Panc1 (cell line): ENCODE data around the gene EID3. TPM values are rescaled to one million over a fixed set of nuclear protein-coding genes. Genes with fewer than 3 reads are reported as not detected.

Experiments used
- ATAC-seq: fragments of 200-7000 bp; cut with Tn5 transposase; 2 replicates; pipeline ENCODE4 v1.9.1; 2020; ENCODE audit warnings: mild to moderate bottlenecking, moderate library complexity
- Bru-seq: library from RNA; stranded (reverse); fragments of 400-500 nt; gene quantifications from one replicate; lab custom pipeline; 2021; lab: Mats Ljungman, UMichigan
- BruChase-seq, 2 experiments: library from RNA; stranded (reverse); fragments of 400-500 nt; gene quantifications; one replicate each; lab custom pipeline; 2021; lab: Mats Ljungman, UMichigan
- BruUV-seq: library from RNA; stranded (reverse); fragments of 400-500 nt; replicated peaks from 2 replicates; lab custom pipeline; 2021; lab: Mats Ljungman, UMichigan
- CTCF ChIA-PET: fragments of 300-600 bp; sonication (Branson Sonifier 250); formaldehyde crosslinking; loops from one replicate; lab custom pipeline; 2022; ENCODE audit warnings: antibody characterized with exemption; lab: Charles Lee
- POLR2A ChIA-PET: fragments of 300-600 bp; sonication (Branson Sonifier 250); formaldehyde crosslinking; loops from one replicate; lab custom pipeline; 2022; ENCODE audit warnings: antibody characterized with exemption; lab: Charles Lee
- DNase-seq: peaks from one replicate; pipeline ENCODE4 v3.0.0-alpha.2; 2010; ENCODE audit warnings: low read depth, low spot score
- H3K27ac ChIP-seq: 2 replicates; pipeline ENCODE4 v1.5.1; 2011; ENCODE audit warnings: mild to moderate bottlenecking, low read length, inconsistent platforms
- H3K27me3 ChIP-seq: fragments of 200-500 bp; sonication (Bioruptor generic); 2 replicates; pipeline ENCODE4 v1.6.0; 2014; ENCODE audit warnings: low read length, inconsistent platforms; ENCODE audit not compliant: control insufficient read depth, insufficient read depth
- H3K36me3 ChIP-seq: fragments of 200-500 bp; sonication (Bioruptor generic); 2 replicates; pipeline ENCODE4 v1.5.1; 2014; ENCODE audit warnings: inconsistent platforms, mild to moderate bottlenecking, low read length, moderate library complexity; ENCODE audit not compliant: control insufficient read depth, insufficient read depth
- H3K4me1 ChIP-seq: 2 replicates; pipeline ENCODE4 v1.5.1; 2011; ENCODE audit warnings: inconsistent platforms, mild to moderate bottlenecking, low read length, moderate library complexity; ENCODE audit not compliant: control insufficient read depth, insufficient read depth
- H3K4me3 ChIP-seq, 2 experiments: 2 replicates each; pipeline ENCODE4 v1.5.1; 2011 to 2012; ENCODE audit warnings: low read depth in 2 of 2, low read length in 2 of 2, mild to moderate bottlenecking in 2 of 2, inconsistent platforms in 1 of 2, moderate library complexity in 1 of 2
- H3K9me3 ChIP-seq: fragments of 200-500 bp; sonication (Bioruptor generic); 2 replicates; pipeline ENCODE4 v1.5.1; 2014; ENCODE audit warnings: low read depth, mild to moderate bottlenecking, inconsistent platforms, low read length, moderate library complexity; ENCODE audit not compliant: control insufficient read depth, insufficient read depth
- CTCF ChIP-seq: fragments of 450-650 bp; IDR thresholded peaks from 2 replicates; pipeline ENCODE4 v1.5.1; 2017; ENCODE audit warnings: mild to moderate bottlenecking
- POLR2AphosphoS5 ChIP-seq: IDR thresholded peaks from 2 replicates; pipeline ENCODE4 v1.6.1; 2012; ENCODE audit warnings: mild to moderate bottlenecking, low read depth, low read length, moderate library complexity
- REST ChIP-seq, 2 experiments: IDR thresholded peaks; 2 replicates each; pipeline ENCODE4 v1.6.1; 2011 to 2012; ENCODE audit warnings: low read depth in 2 of 2, control low read depth in 1 of 2, low read length in 1 of 2, mild to moderate bottlenecking in 1 of 2, moderate library complexity in 1 of 2; ENCODE audit not compliant: insufficient read depth in 1 of 2
- SIN3A ChIP-seq: IDR thresholded peaks from 2 replicates; pipeline ENCODE4 v1.6.1; 2012; ENCODE audit warnings: low read depth, mild to moderate bottlenecking, low read length, moderate library complexity, borderline replicate concordance; ENCODE audit not compliant: insufficient read depth
- TCF7L2 ChIP-seq: IDR thresholded peaks from 2 replicates; pipeline ENCODE4 v1.6.1; 2011; ENCODE audit warnings: mild to moderate bottlenecking, low read depth, low read length, inconsistent platforms
- in situ Hi-C: cut with HindIII; loops from 2 replicates; pipeline ENCODE4 v1.10.0; 2016; ENCODE audit warnings: low sequenced_read_pairs, low pct_unique_long_range_greater_than_20kb
- intact Hi-C: fragments of 100-400 bp; cut with micrococcal nuclease; formaldehyde crosslinking; loops from one replicate; pipeline ENCODE4 v1.10.0; 2022; ENCODE audit not compliant: unreplicated experiment
- long read RNA-seq: library from polyadenylated mRNA; unstranded; transcript quantifications from one replicate; pipeline ENCODE4 v2.0.0, GENCODE V29; 2021; ENCODE audit not compliant: unreplicated experiment
- polyA plus RNA-seq: library from polyadenylated mRNA; unstranded; fragments of >200 nt; gene quantifications from one replicate; pipeline ENCODE4 v1.2.1, GENCODE V29; 2012; ENCODE audit warnings: missing spikeins; ENCODE audit not compliant: insufficient read length
- total RNA-seq: library from RNA; stranded (reverse); gene quantifications from one replicate; pipeline ENCODE4 v1.2.1, GENCODE V29; 2021; ENCODE audit not compliant: unreplicated experiment

Gene EID3
- total RNA-seq (18.5 TPM), Bru-seq, nascent RNA (percentile 100 among the genes with signal in this experiment), BruChase-seq, experiment 1, labeled RNA remaining after a 2-hour chase (percentile 99 among the genes with signal in this experiment), BruChase-seq, experiment 2, labeled RNA remaining after a 6-hour chase (percentile 96 among the genes with signal in this experiment)
- polyA plus RNA-seq = 12.6 TPM
- long read RNA-seq, transcript EID3-201 (1 exons, 1,467 nt) = major isoform, 37 of 37 reads
- long read RNA-seq, partial matches to known transcripts = 0 of 37 reads
- long read RNA-seq, other reads (novel, unspliced or antisense) = 0 of 37 reads

DNA sequence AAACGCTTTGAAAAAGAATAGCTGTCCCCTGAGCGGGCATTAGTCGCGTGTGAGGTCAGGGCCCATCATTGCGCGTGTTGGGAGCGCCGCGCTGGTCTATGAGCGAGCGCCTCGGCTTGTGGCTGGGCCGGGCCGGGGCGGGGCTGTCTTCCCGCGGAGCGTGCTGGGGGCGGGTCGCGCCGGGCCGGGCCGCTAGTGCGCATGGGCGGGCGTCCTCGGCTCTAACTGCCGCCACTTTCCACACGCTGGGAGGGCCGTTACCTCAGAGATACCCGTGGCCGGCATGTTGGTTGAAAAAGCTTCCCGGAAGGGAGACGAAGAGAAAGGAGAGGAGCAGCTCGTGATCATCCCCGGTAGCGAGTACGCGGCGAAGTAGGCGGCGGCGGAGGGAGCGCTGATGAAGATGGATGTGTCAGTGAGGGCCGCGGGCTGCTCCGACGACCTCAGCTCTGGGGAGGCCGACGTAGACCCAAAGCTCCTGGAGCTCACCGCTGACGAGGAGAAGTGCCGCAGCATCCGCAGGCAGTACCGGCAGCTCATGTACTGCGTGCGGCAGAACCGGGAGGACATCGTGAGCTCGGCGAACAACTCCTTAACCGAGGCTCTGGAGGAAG lies at the start of gene EID3:
Gene EID3 (plus strand): TSS at position 202 of the 614 bp plus-strand sequence. CDS start 196 bp downstream, at position 398.
- peak within 1 kb of the TSS; percentile 57 to 73 for H3K4me3 ChIP-seq
- ATAC-seq = peak; percentile 86
- no peaks in the 10 kb centered on the region for H3K9me3 ChIP-seq
- intact Hi-C loops (loop anchor here (5.0 to 10.0 kb wide), 2 partner anchors 81 to 169 kb away; partner anchors contain the start of gene NFYB), in situ Hi-C loops (loop anchor here (5.0 kb wide), 1 partner anchor 81 kb away; no protein-coding TSS in a partner anchor)
- H3K27ac ChIP-seq = peak within 1 kb of the TSS; percentile 96
- CTCF ChIA-PET = no interaction called here
- peaks cover 13% of the 10 kb centered on the region; the same call in 1 of the 2 replicates for H3K36me3 ChIP-seq
- H3K27me3 ChIP-seq = no peaks in the 10 kb centered on the region
- H3K4me1 ChIP-seq = peaks cover 65% of the 10 kb centered on the region
- DNase-seq = no peak
- TF ChIP-seq POLR2AphosphoS5 (peak; percentile 50; the same call in 1 of the 2 replicates), SIN3A (peak; percentile 27; the same call in 1 of the 2 replicates), REST (IDR thresholded peaks at IDR 0.05; ENCODE audit: insufficient read depth in 1 of 2, low read depth in 2 of 2, low read length in 1 of 2) (no peak), CTCF (no peak), TCF7L2 (peak; percentile 78)
- BruUV-seq = no TSS peak
- POLR2A ChIA-PET = interaction anchor here (0.6 to 1.8 kb wide), 4 partner anchors 8 to 26 kb away, joined by 4 to 6 read pairs (median 4); no protein-coding TSS in a partner anchor

DNA sequence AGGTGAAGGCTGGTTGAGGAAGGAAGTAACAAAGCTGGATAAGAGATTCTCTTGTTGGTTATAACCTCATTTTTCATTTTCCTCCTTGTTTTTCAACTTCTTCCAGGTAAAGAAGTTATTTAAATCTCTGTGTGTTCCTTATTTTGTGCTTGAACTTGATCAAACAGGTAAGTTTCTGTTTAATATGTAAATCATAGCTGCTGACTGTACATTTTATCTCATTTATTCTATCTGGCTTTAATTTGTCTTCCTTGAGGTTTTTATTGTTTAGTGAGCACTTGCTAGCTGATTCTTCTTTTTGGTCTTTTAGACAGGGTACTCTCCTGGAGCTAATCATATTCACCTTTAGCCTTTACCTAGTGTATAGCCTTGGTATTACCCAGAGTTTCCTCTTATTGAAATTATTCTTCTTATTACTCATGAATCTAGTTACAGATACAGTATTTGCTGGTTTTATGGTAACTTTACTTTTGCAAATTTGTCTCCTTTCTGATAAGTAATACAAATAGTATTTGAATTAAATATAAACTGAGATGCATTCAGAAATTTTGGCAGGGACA lies 45.5 kb upstream of the EID3 start:
- Histone ChIP-seq H3K4me3 (no peak overlapping the region), H3K27ac (peak overlapping the region; percentile 74), H3K36me3 (no peaks in the 10 kb centered on the region), H3K9me3 (no peaks in the 10 kb centered on the region), H3K4me1 (peaks cover 33% of the 10 kb centered on the region), H3K27me3 (no peaks in the 10 kb centered on the region)
- CTCF ChIA-PET = no interaction called here
- intact Hi-C loops (no loop called here), in situ Hi-C loops (no loop called here)
- POLR2A ChIA-PET = no interaction called here
- no peak for TF ChIP-seq CTCF
- no peak for TF ChIP-seq REST (IDR thresholded peaks at IDR 0.05; ENCODE audit: insufficient read depth in 1 of 2, low read depth in 2 of 2, low read length in 1 of 2)
- TF ChIP-seq SIN3A = no peak
- TF ChIP-seq POLR2AphosphoS5 = no peak
- no peak for TF ChIP-seq TCF7L2
- DNase-seq (no peak), ATAC-seq (no peak)
- BruUV-seq = no TSS peak
